H9 (cell line): ENCODE data around the gene CYP24A1. TPM values are rescaled to one million over a fixed set of nuclear protein-coding genes. Genes with fewer than 3 reads are reported as not detected.

ENCODE experiments used
- DNase-seq: peaks from one replicate; pipeline ENCODE4 v3.0.0-alpha.2; 2017
- H2AFZ ChIP-seq: one replicate; pipeline ENCODE4 v1.6.1; 2013; ENCODE audit warnings: mild to moderate bottlenecking, low read length, control low read depth, moderate library complexity
- H2AK5ac ChIP-seq: 2 replicates; pipeline ENCODE4 v1.6.1; 2013; ENCODE audit warnings: low read length, control low read depth, mixed read lengths; ENCODE audit not compliant: insufficient read length
- H2BK120ac ChIP-seq: one replicate; pipeline ENCODE4 v1.6.1; 2013; ENCODE audit warnings: low read depth, mild to moderate bottlenecking, low read length, control low read depth, inconsistent platforms; ENCODE audit not compliant: poor library complexity, severe bottlenecking
- H2BK12ac ChIP-seq: 2 replicates; pipeline ENCODE4 v1.6.1; 2013; ENCODE audit warnings: low read length, control low read depth, mixed read lengths, low read depth; ENCODE audit not compliant: insufficient read length
- H2BK15ac ChIP-seq: 2 replicates; pipeline ENCODE4 v1.6.1; 2013; ENCODE audit warnings: low read depth, low read length, control low read depth
- H2BK20ac ChIP-seq: one replicate; pipeline ENCODE4 v1.6.1; 2013; ENCODE audit warnings: low read depth, mild to moderate bottlenecking, low read length, control low read depth, inconsistent platforms; ENCODE audit not compliant: poor library complexity, severe bottlenecking
- H2BK5ac ChIP-seq: 2 replicates; pipeline ENCODE4 v1.6.1; 2013; ENCODE audit warnings: low read length, control low read depth, mixed read lengths; ENCODE audit not compliant: insufficient read length
- H3K14ac ChIP-seq: 2 replicates; pipeline ENCODE4 v1.6.1; 2013; ENCODE audit warnings: low read length, control low read depth; ENCODE audit not compliant: insufficient read depth
- H3K18ac ChIP-seq: 2 replicates; pipeline ENCODE4 v1.6.1; 2013; ENCODE audit warnings: low read depth, mild to moderate bottlenecking, mixed read lengths, low read length, control low read depth; ENCODE audit not compliant: insufficient read length
- H3K23ac ChIP-seq: 2 replicates; pipeline ENCODE4 v1.6.1; 2013; ENCODE audit warnings: low read length, control low read depth, mixed read lengths, low read depth; ENCODE audit not compliant: insufficient read length
- H3K23me2 ChIP-seq: 2 replicates; pipeline ENCODE4 v1.6.1; 2013; ENCODE audit warnings: low read depth, mild to moderate bottlenecking, mixed read lengths, low read length, control low read depth; ENCODE audit not compliant: insufficient read length, poor library complexity, severe bottlenecking
- H3K27ac ChIP-seq: 2 replicates; pipeline ENCODE4 v1.5.1; 2013; ENCODE audit warnings: low read length, control low read depth, mixed read lengths, low read depth; ENCODE audit not compliant: insufficient read length
- H3K27me3 ChIP-seq: 2 replicates; pipeline ENCODE4 v1.6.1; 2013; ENCODE audit warnings: low read length, control low read depth, inconsistent platforms; ENCODE audit not compliant: insufficient read depth
- H3K4ac ChIP-seq: 2 replicates; pipeline ENCODE4 v1.6.1; 2013; ENCODE audit warnings: low read depth, mild to moderate bottlenecking, control low read depth, inconsistent platforms, low read length, moderate library complexity
- H3K4me1 ChIP-seq: 2 replicates; pipeline ENCODE4 v1.6.1; 2013; ENCODE audit warnings: low read length, control low read depth, inconsistent platforms; ENCODE audit not compliant: insufficient read depth
- H3K4me2 ChIP-seq: 2 replicates; pipeline ENCODE4 v1.6.1; 2013; ENCODE audit warnings: low read length, control low read depth, mixed read lengths; ENCODE audit not compliant: insufficient read length, insufficient read depth
- H3K56ac ChIP-seq: 2 replicates; pipeline ENCODE4 v1.6.1; 2013; ENCODE audit warnings: low read depth, mild to moderate bottlenecking, mixed read lengths, low read length, control low read depth; ENCODE audit not compliant: insufficient read length
- H3K79me1 ChIP-seq: 2 replicates; pipeline ENCODE4 v1.6.1; 2013; ENCODE audit warnings: low read depth, mild to moderate bottlenecking, moderate library complexity, low read length, control low read depth, inconsistent platforms; ENCODE audit not compliant: insufficient read depth, poor library complexity, severe bottlenecking
- H3K79me2 ChIP-seq: 2 replicates; pipeline ENCODE4 v1.6.1; 2013; ENCODE audit warnings: low read length, control low read depth, inconsistent platforms; ENCODE audit not compliant: insufficient read depth
- H3K9ac ChIP-seq: 2 replicates; pipeline ENCODE4 v1.6.1; 2013; ENCODE audit warnings: low read length, control low read depth, mixed read lengths; ENCODE audit not compliant: insufficient read length; ENCODE audit errors: extremely low read depth
- H3K9me3 ChIP-seq: one replicate; pipeline ENCODE4 v1.6.1; 2013; ENCODE audit warnings: low read depth, low read length, inconsistent platforms; ENCODE audit not compliant: control insufficient read depth
- H3T11ph ChIP-seq: one replicate; pipeline ENCODE4 v1.6.1; 2013; ENCODE audit warnings: mild to moderate bottlenecking, low read length, control low read depth, inconsistent platforms
- H4K20me1 ChIP-seq: one replicate; pipeline ENCODE4 v1.6.1; 2013; ENCODE audit not compliant: control insufficient read depth, insufficient read length, insufficient read depth
- H4K5ac ChIP-seq: 2 replicates; pipeline ENCODE4 v1.6.1; 2013; ENCODE audit warnings: low read depth, mild to moderate bottlenecking, mixed read lengths, low read length, control low read depth; ENCODE audit not compliant: insufficient read length
- H4K8ac ChIP-seq: replicated peaks from 2 replicates; pipeline ENCODE4 v1.6.1; 2013; ENCODE audit warnings: low read length, control low read depth, mixed read lengths, low read depth; ENCODE audit not compliant: insufficient read length
- H4K91ac ChIP-seq: 2 replicates; pipeline ENCODE4 v1.6.1; 2013; ENCODE audit warnings: low read depth, mild to moderate bottlenecking, moderate library complexity, mixed read lengths, low read length, control low read depth; ENCODE audit not compliant: insufficient read length
- H3K27ac Mint-ChIP-seq, 3 experiments: 2 replicates in 2 of 3; 3 replicates in 1 of 3; pipeline ENCODE4 v1.8.0; 2020 to 2021; ENCODE audit warnings: mixed read lengths in 3 of 3, mild to moderate bottlenecking in 1 of 3, moderate library complexity in 1 of 3
- H3K27me3 Mint-ChIP-seq: 2 replicates; pipeline ENCODE4 v1.8.0; 2021; ENCODE audit warnings: low read depth, mild to moderate bottlenecking, moderate library complexity, mixed read lengths
- H3K36me3 Mint-ChIP-seq, 3 experiments: 2 replicates in 2 of 3; 3 replicates in 1 of 3; pipeline ENCODE4 v1.8.0; 2020 to 2021; ENCODE audit warnings: low read depth in 3 of 3, mixed read lengths in 3 of 3; ENCODE audit not compliant: insufficient read depth in 1 of 3
- H3K4me1 Mint-ChIP-seq, 2 experiments: 2 replicates each; pipeline ENCODE4 v1.8.0; 2020; ENCODE audit warnings: mixed read lengths in 2 of 2
- H3K4me3 Mint-ChIP-seq, 2 experiments: 2 replicates in 1 of 2; 3 replicates in 1 of 2; pipeline ENCODE4 v1.8.0; 2020 to 2021; ENCODE audit warnings: mild to moderate bottlenecking in 2 of 2, mixed read lengths in 2 of 2, moderate library complexity in 1 of 2
- H3K9me3 Mint-ChIP-seq, 2 experiments: 2 replicates in 1 of 2; 3 replicates in 1 of 2; pipeline ENCODE4 v1.8.0; 2020; ENCODE audit warnings: mild to moderate bottlenecking in 2 of 2, mixed read lengths in 2 of 2, moderate library complexity in 1 of 2
- CTCF ChIP-seq: fragments of 200-600 bp; sonication (generic); conservative IDR thresholded peaks from 3 replicates; pipeline ENCODE4 v1.8.0; 2021; ENCODE audit warnings: antibody characterized with exemption, mild to moderate bottlenecking
- WGBS: extraction: QIAGEN DNeasy Blood & Tissue Kit; methylation state at CpG from one replicate; pipeline ENCODE4 v1.1.7; 2013; ENCODE audit warnings: missing lambda C conversion rate, low lambda C conversion rate, mixed read lengths; ENCODE audit not compliant: insufficient read length; ENCODE audit errors: extremely low coverage; 5-methylcytosine and 5-hydroxymethylcytosine counted together
- total RNA-seq: library from RNA; stranded (reverse); gene quantifications from 2 replicates; pipeline ENCODE4 v1.2.1, GENCODE V29; 2021

The CYP24A1 gene
- total RNA-seq, 1 experiment from 2014 or later: not detected

- no peak overlapping the region for H2BK12ac ChIP-seq
- H3K27ac ChIP-seq: no peak overlapping the region
- H3K14ac ChIP-seq: no peak overlapping the region
- no peaks in the 10 kb centered on the region for H4K20me1 ChIP-seq
- no peak overlapping the region for H2BK20ac ChIP-seq
- H2BK5ac ChIP-seq: no peak overlapping the region
- no peak overlapping the region for H4K5ac ChIP-seq
- no peak overlapping the region for H2AK5ac ChIP-seq
- H3K4ac ChIP-seq: no peak overlapping the region
- Mint-ChIP-seq H3K4me3 (no peak overlapping the region), H3K4me1 (no peaks in the 10 kb centered on the region), H3K27ac (no peak overlapping the region), H3K36me3 (no peaks in the 10 kb centered on the region; a peak in 1 of 7 replicates), H3K27me3 (no peaks in the 10 kb centered on the region), H3K9me3 (peaks cover 3 to 7% of the 10 kb centered on the region in 2 experiments; a peak in 3 of 5 replicates)
- no peak overlapping the region for H2BK15ac ChIP-seq
- DNase-seq: no peak
- no peak overlapping the region for H2AFZ ChIP-seq
- no peaks in the 10 kb centered on the region for H3K4me1 ChIP-seq
- H3K27me3 ChIP-seq: no peaks in the 10 kb centered on the region
- H3K79me1 ChIP-seq: no peaks in the 10 kb centered on the region
- no CpG with 5 or more reads among the region's 2 CpGs for WGBS
- H3K18ac ChIP-seq: no peak overlapping the region
- no peaks in the 10 kb centered on the region for H3K9me3 ChIP-seq
- no peak overlapping the region for H3K9ac ChIP-seq
- H3K79me2 ChIP-seq: no peaks in the 10 kb centered on the region
- no peak overlapping the region for H3K23ac ChIP-seq
- no peak for TF ChIP-seq CTCF
- H2BK120ac ChIP-seq: no peak overlapping the region
- no peak overlapping the region for H3K56ac ChIP-seq
- H3T11ph ChIP-seq: no peak overlapping the region
- H4K8ac ChIP-seq: no peak overlapping the region
- H3K23me2 ChIP-seq: no peaks in the 10 kb centered on the region
- no peak overlapping the region for H3K4me2 ChIP-seq
- no peak overlapping the region for H4K91ac ChIP-seq
Measured at GRCh38 chr20:54138427-54138826, 35.4 kb downstream of the CYP24A1 start.
